ENCODE measurements around the gene ARAP2.

Gene ARAP2

GRCh38 chr4:36177946-36178345 is 66.4 kb downstream of the ARAP2 start:
- DNase-seq = no peak

GRCh38 chr4:36174570-36174969 is 69.7 kb downstream of the ARAP2 start:
- no peak for DNase-seq

GRCh38 chr4:36173905-36174304 is 70.4 kb downstream of the ARAP2 start:
- no peak for DNase-seq

DNA sequence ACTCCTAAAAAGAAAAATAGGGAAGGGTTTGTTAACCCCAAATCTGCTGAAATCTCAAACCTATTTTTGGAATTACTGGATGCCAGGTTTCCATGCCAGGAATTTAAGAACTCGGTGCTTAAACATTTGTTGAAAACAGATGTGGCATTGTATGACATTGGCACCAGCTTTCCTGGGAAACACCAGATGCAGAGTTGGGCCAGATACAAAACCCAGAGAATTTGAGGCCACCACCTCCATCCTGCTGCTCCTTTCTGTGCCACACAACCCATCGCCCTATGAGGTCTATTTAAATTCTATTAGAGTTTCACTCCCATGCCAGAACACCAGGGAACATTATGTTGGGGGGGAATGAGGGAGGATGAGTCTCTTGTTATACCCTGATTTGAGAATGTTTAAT is 71.7 kb downstream of the ARAP2 start:
- DNase-seq = no peak

GRCh38 chr4:36168127-36168878 is 76.0 kb downstream of the ARAP2 start:
- DNase-seq = no peak

GRCh38 chr4:36165631-36166005 is 78.7 kb downstream of the ARAP2 start:
- DNase-seq = no peak

DNA sequence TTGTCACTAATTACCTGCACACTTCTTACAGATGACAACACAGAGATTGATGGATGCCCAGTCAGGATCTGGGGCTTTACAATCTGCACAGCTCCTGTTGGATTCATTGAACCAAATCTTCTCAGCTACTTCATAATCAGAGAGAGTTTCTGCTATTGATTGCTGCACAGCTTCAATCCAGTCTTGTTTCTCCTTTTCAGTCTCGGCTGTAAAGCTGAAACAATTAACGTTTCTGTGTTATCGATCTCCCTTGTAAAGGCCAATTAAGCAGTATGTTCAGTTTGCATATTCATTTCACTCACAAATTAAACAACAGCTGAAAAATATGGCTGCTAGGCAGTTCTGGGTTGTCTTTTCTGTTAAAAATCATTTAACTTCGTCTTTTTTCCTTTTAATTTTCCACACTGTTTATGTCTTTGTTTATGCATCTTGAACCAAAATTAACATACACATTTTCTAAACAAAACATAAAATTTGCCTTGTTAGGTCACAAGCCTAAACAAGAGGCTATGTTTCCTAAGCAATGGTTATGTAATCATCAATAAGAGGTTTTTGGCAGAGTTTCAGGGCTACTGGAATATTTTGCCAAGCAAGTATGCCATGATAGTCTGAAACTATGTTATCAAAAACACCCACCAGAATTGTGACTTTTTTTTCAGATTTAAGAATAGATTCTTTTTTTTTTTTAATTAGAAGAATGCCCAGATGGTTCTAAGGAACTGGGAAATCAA is 79.2 kb downstream of the ARAP2 start:
- DNase-seq = no peak

- DNase-seq = no peak
Measured at GRCh38 chr4:36163198-36163597, 81.1 kb downstream of the ARAP2 start.

GRCh38 chr4:36159208-36159607 is 85.1 kb downstream of the ARAP2 start:
- no peak for DNase-seq

DNA sequence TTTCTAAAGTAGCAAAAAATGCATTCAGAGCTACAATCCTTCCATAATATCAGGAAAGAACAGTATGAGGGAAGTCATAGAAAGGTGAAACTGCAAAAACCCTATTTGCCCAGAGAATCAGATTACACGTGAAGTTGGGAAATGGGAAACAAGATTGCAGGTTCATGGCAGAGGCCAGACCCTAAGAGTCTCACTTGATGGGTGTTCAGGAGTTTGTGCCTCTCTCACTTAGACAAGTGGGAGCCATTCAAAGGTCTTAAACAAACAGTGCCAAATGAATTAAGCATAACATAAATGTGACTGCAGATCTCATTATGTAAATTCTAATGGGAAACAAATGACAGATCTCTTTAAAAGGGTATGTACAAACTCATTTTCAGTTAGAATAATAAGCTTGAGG is 91.6 kb downstream of the ARAP2 start:
- DNase-seq = no peak

GRCh38 chr4:36142504-36142903 is 101.8 kb downstream of the ARAP2 start:
- DNase-seq = no peak

- no peak for DNase-seq
Measured at GRCh38 chr4:36141186-36141585, 103.1 kb downstream of the ARAP2 start.

- DNase-seq = no peak
Measured at GRCh38 chr4:36140421-36140820, 103.9 kb downstream of the ARAP2 start.

DNA sequence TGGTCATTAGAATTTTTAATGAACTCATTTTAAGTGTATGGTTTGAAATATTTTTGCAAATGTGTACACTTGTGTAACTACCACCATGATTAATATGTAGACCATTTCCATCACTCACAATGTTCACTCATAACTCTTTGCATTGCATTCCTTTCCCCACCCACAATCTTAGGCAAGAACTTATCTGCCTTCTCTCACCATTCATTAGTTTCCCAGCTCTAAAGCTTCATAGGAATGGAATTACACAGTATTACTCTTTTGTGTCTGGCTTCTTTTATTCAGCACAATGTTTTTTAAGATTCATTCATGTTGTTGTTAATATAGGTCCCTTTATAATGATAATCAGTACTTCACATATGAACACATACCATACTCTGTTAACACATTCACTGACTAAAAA is 106.1 kb downstream of the ARAP2 start:
- DNase-seq = no peak

- DNase-seq = no peak
Measured at GRCh38 chr4:36137336-36137735, 107.0 kb downstream of the ARAP2 start.

GRCh38 chr4:36133658-36134057 is 110.7 kb downstream of the ARAP2 start:
- no peak for DNase-seq

DNA sequence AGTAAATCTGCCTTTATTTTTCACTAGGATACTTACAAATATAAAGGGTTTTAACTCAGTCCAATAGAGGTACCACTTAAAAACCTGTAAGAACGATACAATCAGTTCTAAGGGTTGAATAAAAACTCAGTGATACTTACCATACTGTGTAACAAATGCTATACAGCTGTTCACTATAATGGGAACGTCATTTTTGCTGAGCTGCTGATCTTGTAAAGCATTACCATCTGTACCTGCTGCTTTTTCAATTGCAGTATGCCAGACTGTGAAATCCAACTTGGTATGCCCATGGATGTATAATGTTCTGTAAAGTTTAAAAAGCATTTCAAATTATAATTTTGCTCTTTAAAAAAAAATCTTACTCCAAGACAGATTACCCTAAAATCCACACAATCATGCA is 111.2 kb downstream of the ARAP2 start:
- DNase-seq = no peak

DNA sequence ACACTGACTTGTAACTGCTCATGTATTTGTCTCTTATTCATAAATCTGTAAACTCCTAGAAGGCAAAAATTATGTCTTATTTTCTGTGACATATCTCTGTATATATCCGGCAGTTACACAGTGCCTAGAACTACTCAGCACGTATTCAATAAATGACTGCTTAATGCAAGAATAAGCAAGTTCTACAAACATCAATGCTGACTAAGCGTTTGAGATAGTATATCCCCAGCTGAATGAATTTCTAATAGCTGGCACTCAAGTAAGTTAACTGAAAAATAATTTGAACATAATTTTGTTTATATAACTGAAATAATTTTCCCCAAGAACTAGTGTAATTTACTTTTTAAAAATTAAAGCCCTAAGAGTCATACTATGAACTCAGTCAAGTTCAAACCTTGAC is 113.7 kb downstream of the ARAP2 start:
- no peak for DNase-seq

DNA sequence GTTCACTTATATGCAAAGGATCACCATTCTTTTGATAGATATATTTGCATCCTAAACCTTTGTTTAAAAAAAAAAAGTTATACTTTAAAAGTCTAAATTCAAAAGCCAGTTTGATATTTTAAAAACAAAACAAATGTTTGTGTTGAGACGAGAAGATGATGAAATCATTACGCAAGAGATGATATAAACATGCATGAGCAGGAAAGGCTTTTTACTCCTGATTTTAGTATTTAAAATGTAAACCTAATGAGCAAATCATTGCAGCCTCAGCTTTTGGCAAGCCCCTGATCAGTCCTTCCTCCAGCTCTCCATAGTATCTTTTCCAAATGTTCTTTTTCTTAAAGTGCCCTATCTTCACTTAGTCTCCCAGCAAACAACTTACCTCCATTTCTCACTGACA is 115.6 kb downstream of the ARAP2 start:
- no peak for DNase-seq

GRCh38 chr4:36123906-36124305 is 120.4 kb downstream of the ARAP2 start:
- DNase-seq = no peak

GRCh38 chr4:36115312-36115711 is 129.0 kb downstream of the ARAP2 start:
- no peak for DNase-seq

- no peak for DNase-seq
Measured at GRCh38 chr4:36111172-36111571, 133.1 kb downstream of the ARAP2 start.

DNA sequence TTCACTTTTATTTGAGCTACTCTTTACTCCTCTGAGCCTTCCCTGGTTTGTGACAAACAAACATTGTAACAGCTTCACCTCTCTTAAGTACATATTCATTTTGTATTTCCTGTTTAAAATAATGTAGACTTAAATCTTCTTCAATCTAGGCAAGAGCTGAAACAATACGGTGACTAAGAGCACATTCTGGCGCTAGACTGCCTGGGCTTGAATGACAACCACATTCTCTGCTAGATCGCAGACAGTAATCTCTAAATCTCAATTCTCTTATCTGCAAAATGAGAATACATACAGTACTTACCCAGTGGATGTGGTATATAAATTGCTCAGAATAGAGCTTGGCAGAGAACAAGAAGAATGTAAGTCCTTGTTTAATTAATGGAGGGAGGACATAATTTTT is 144.8 kb downstream of the ARAP2 start:
- no peak for DNase-seq

DNA sequence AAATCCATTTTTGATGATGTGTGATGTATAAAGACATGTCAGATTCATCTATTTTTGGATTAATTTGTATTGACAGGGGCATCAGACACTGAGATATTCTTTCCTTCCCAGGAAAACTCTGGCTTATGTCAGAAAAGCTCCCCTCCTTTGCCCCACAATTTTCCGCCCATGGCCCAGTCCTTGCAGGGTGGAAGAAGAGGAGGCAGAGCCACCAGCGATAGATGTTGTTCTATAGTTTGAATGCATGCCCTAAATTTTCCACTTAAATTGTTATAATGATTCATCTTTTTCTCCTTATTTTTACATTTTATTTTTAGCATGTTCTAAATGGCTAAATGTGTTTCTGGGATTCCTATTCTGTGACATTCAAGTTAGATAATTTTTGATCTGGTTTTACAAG is 149.3 kb downstream of the ARAP2 start:
- no peak for DNase-seq

DNA sequence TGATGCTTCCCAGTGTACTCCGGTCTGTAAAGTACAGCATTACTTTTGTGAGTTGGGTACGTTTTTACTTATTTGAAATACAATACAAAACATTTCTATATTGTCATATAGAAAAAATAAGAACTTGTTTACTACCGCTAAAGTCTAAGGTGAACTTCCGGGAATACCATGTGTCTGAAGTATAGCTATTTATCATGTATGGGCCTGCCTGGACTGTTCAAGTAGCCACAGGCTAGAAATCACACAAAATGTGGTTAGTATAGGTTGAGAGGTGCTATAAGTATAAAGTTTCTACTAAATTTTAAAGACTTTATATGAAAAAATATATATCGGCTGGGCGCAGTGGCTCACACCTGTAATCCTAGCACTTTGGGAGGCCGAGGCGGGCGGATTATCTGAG is 152.3 kb downstream of the ARAP2 start:
- DNase-seq = no peak

All from amniotic stem cell (primary cell).